IMR-90 (cell line): ENCODE results near the gene CREBL2. TPM values are rescaled to one million over a fixed set of nuclear protein-coding genes. Genes with fewer than 3 reads are reported as not detected.

Source experiments
- ATAC-seq: fragments of 200-7000 bp; cut with Tn5 transposase; 2 replicates; pipeline ENCODE4 v1.9.1; 2020; ENCODE audit warnings: low read depth, mild to moderate bottlenecking, moderate library complexity
- BruUV-seq: library from RNA; stranded (reverse); fragments of 400-500 nt; replicated peaks from 2 replicates; lab custom pipeline; 2021; lab: Mats Ljungman, UMichigan
- CTCF ChIA-PET: fragments of 300-600 bp; formaldehyde crosslinking; extraction: SDS; loops from one replicate; lab custom pipeline; 2021; ENCODE audit warnings: antibody characterized with exemption; lab: Yijun Ruan, JAX
- POLR2A ChIA-PET: fragments of 300-600 bp; sonication (Branson Sonifier 250); formaldehyde crosslinking; loops from one replicate; lab custom pipeline; 2022; ENCODE audit warnings: antibody characterized with exemption; ENCODE audit not compliant: unreplicated experiment; lab: Charles Lee
- DNase-seq: peaks from one replicate; pipeline ENCODE4 v3.0.0; 2013
- H2AFZ ChIP-seq: replicated peaks from 2 replicates; pipeline ENCODE3; 2013; ENCODE audit warnings: low read length, mild to moderate bottlenecking; ENCODE audit not compliant: poor library complexity
- H2AK5ac ChIP-seq: 2 replicates; pipeline ENCODE4 v1.6.1; 2013; ENCODE audit warnings: low read depth, low read length, inconsistent platforms
- H2AK9ac ChIP-seq: replicated peaks from 2 replicates; pipeline ENCODE3; 2013; ENCODE audit warnings: mild to moderate bottlenecking, low read depth, low read length, moderate library complexity; ENCODE audit not compliant: poor library complexity
- H2BK120ac ChIP-seq: 2 replicates; pipeline ENCODE4 v1.6.1; 2013; ENCODE audit warnings: low read depth, low read length, inconsistent platforms
- H2BK15ac ChIP-seq: 3 replicates; pipeline ENCODE4 v1.6.1; 2013; ENCODE audit warnings: low read depth, low read length, inconsistent platforms
- H2BK20ac ChIP-seq: 2 replicates; pipeline ENCODE4 v1.6.1; 2013; ENCODE audit warnings: low read depth, mild to moderate bottlenecking, inconsistent platforms, low read length, moderate library complexity
- H2BK5ac ChIP-seq: 2 replicates; pipeline ENCODE4 v1.6.1; 2013; ENCODE audit warnings: mild to moderate bottlenecking, low read depth, low read length, inconsistent platforms; ENCODE audit not compliant: poor library complexity, severe bottlenecking
- H3K14ac ChIP-seq: replicated peaks from 2 replicates; pipeline ENCODE4 v1.6.1; 2013; ENCODE audit warnings: low read depth, low read length, inconsistent platforms
- H3K18ac ChIP-seq: 2 replicates; pipeline ENCODE4 v1.6.1; 2013; ENCODE audit warnings: low read depth, low read length, control low read depth
- H3K23ac ChIP-seq: 2 replicates; pipeline ENCODE4 v1.6.1; 2013; ENCODE audit warnings: low read depth, low read length, inconsistent platforms
- H3K27ac ChIP-seq: 2 replicates; pipeline ENCODE4 v1.5.1; 2013; ENCODE audit warnings: mild to moderate bottlenecking, control low read depth, low read length; ENCODE audit not compliant: insufficient read depth
- H3K27me3 ChIP-seq: 2 replicates; pipeline ENCODE4 v1.6.1; 2013; ENCODE audit warnings: low read length; ENCODE audit not compliant: control insufficient read depth, insufficient read depth
- H3K36me3 ChIP-seq: 2 replicates; pipeline ENCODE4 v1.6.1; 2013; ENCODE audit warnings: low read length, mixed read lengths; ENCODE audit not compliant: control insufficient read depth, insufficient read depth
- H3K4ac ChIP-seq: 2 replicates; pipeline ENCODE4 v1.6.1; 2013; ENCODE audit warnings: low read depth, low read length, inconsistent platforms
- H3K4me1 ChIP-seq: 2 replicates; pipeline ENCODE4 v1.6.1; 2013; ENCODE audit warnings: low read length, mixed read lengths; ENCODE audit not compliant: control insufficient read depth, insufficient read depth
- H3K4me2 ChIP-seq: 2 replicates; pipeline ENCODE4 v1.6.1; 2013; ENCODE audit warnings: low read depth, mild to moderate bottlenecking, control low read depth, low read length, moderate library complexity
- H3K4me3 ChIP-seq: 2 replicates; pipeline ENCODE4 v1.5.1; 2013; ENCODE audit warnings: low read depth, mild to moderate bottlenecking, control low read depth, low read length, moderate library complexity; ENCODE audit not compliant: insufficient read depth
- H3K56ac ChIP-seq: 2 replicates; pipeline ENCODE4 v1.6.1; 2013; ENCODE audit warnings: low read length, inconsistent platforms; ENCODE audit not compliant: insufficient read depth; ENCODE audit errors: extremely low read depth
- H3K79me1 ChIP-seq, 2 experiments: 2 replicates each; pipeline ENCODE4 v1.6.1; 2013; ENCODE audit warnings: low read length in 2 of 2, inconsistent platforms in 1 of 2, low read depth in 1 of 2
- H3K9ac ChIP-seq: 2 replicates; pipeline ENCODE4 v1.6.1; 2013; ENCODE audit warnings: low read depth, low read length, control low read depth
- H3K9me1 ChIP-seq: 2 replicates; pipeline ENCODE4 v1.6.1; 2013; ENCODE audit warnings: low read length, inconsistent platforms; ENCODE audit not compliant: insufficient read depth
- H3K9me3 ChIP-seq: 2 replicates; pipeline ENCODE4 v1.6.1; 2013; ENCODE audit warnings: low read length; ENCODE audit not compliant: control insufficient read depth, insufficient read depth
- H4K20me1 ChIP-seq: 2 replicates; pipeline ENCODE4 v1.6.1; 2013; ENCODE audit warnings: low read length, inconsistent platforms; ENCODE audit not compliant: insufficient read depth
- H4K5ac ChIP-seq: 2 replicates; pipeline ENCODE4 v1.6.1; 2013; ENCODE audit warnings: mild to moderate bottlenecking, low read depth, low read length, control low read depth
- H4K8ac ChIP-seq, 2 experiments: 2 replicates each; pipeline ENCODE4 v1.6.1; 2013; ENCODE audit warnings: low read depth in 2 of 2, low read length in 2 of 2, control low read depth in 1 of 2, inconsistent platforms in 1 of 2
- H4K91ac ChIP-seq: 2 replicates; pipeline ENCODE4 v1.6.1; 2013; ENCODE audit warnings: low read depth, low read length, inconsistent platforms; ENCODE audit not compliant: insufficient read depth
- BHLHE40 ChIP-seq: fragments of 150-350 bp; IDR thresholded peaks from 2 replicates; pipeline ENCODE4 v1.6.1; 2016; ENCODE audit warnings: mild to moderate bottlenecking, low read depth, low read length
- CEBPB ChIP-seq: IDR thresholded peaks from 2 replicates; pipeline ENCODE4 v1.6.1; 2012; ENCODE audit warnings: low read depth, low read length, improper control_type of control experiment
- FOS ChIP-seq: fragments of 150-350 bp; IDR thresholded peaks from 2 replicates; pipeline ENCODE4 v1.6.1; 2016; ENCODE audit warnings: low read depth, low read length
- MAZ ChIP-seq: IDR thresholded peaks from 2 replicates; pipeline ENCODE4 v1.6.1; 2012; ENCODE audit warnings: low read depth, mild to moderate bottlenecking, low read length, improper control_type of control experiment, moderate library complexity, borderline replicate concordance
- RFX5 ChIP-seq: IDR thresholded peaks from 2 replicates; pipeline ENCODE4 v1.8.0; 2012; ENCODE audit warnings: low read depth, mild to moderate bottlenecking, low read length, moderate library complexity
- WGBS, 2 experiments: methylation state at CpG; one replicate each; pipeline versions ENCODE4 v1.1.5 to v1.1.7; 2013; ENCODE audit warnings: missing lambda C conversion rate in 2 of 2; ENCODE audit not compliant: insufficient read length in 1 of 2; ENCODE audit errors: extremely low coverage in 2 of 2; 5-methylcytosine and 5-hydroxymethylcytosine counted together
- dilution Hi-C: fragments of 300-500 bp; cut with HindIII; formaldehyde crosslinking; loops from one replicate; pipeline ENCODE4 v1.14.3; 2018; ENCODE audit warnings: low sequenced_read_pairs; ENCODE audit not compliant: unreplicated experiment
- in situ Hi-C: fragments of 300-500 bp; cut with MboI; formaldehyde crosslinking; loops from 3 replicates; pipeline ENCODE4 v1.14.3; 2019; ENCODE audit warnings: low sequenced_read_pairs, inconsistent platforms, mixed read lengths
- intact Hi-C: fragments of 100-400 bp; cut with micrococcal nuclease; formaldehyde crosslinking; loops from 2 replicates; pipeline ENCODE4 v1.10.0; 2022
- polyA plus RNA-seq, 3 experiments: library from polyadenylated mRNA; depleted of rRNA; stranded (reverse); fragments of >200 nt; gene quantifications; 2 replicates each; pipeline ENCODE4 v1.2.3, GENCODE V29; 2012; ENCODE audit warnings: low replicate concordance in 1 of 3
- total RNA-seq: library from RNA; depleted of rRNA; stranded (reverse); fragments of >200 nt; gene quantifications from 2 replicates; pipeline ENCODE4 v1.2.3, GENCODE V29; 2012
- TF ChIP-seq, protein P1 (sequence below): conservative IDR thresholded peaks from 2 replicates; pipeline ENCODE4 v1.5.1; 2012; ENCODE audit warnings: mild to moderate bottlenecking, low read depth, low read length, improper control_type of control experiment
- TF ChIP-seq, protein P2 (sequence below): fragments of 150-350 bp; IDR thresholded peaks from 2 replicates; pipeline ENCODE4 v1.6.1; 2017; ENCODE audit warnings: mild to moderate bottlenecking, antibody characterized with exemption, low read length, low read depth

Gene CREBL2
- total and polyA plus RNA-seq, 2 of the 4 experiments (the other 2 are of a cell fraction), result 11.5 to 19.0 TPM

DNA sequence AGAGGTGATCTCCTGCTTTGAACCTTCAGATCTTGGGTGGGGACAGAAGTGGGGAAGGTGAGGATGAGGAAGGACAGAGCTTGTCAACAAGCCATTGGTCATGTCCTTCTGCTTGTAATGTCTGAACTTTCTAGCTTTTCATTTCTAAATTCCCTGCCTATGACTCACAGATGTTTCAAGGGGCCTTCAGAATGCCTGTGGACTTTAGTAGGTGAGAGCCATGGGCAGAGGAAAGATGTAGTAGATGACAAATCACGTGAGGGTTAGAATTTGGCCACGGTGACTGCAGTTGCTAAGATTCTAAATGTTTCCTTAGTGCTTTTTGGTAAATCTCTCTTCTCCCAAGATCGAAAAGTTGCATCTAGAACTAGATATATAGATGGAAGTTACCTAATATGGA is 18.7 kb upstream of the CREBL2 start:
- Histone ChIP-seq H4K91ac (no peak overlapping the region), H3K4ac (no peak overlapping the region; the same call in 1 of the 2 replicates), H2AK5ac (peak overlapping the region; percentile 25; the same call in 1 of the 2 replicates), H3K27me3 (peaks cover 7% of the 10 kb centered on the region), H3K9ac (no peak overlapping the region), H3K9me3 (no peaks in the 10 kb centered on the region), H4K20me1 (no peaks in the 10 kb centered on the region), H2AFZ (peak overlapping the region; percentile 53), H2BK20ac (0 out of 2 replicates have a peak overlapping the region, but pooled peaks have one; percentile 56), H3K56ac (no peak overlapping the region), H3K79me1 (no peaks in the 10 kb centered on the region), H4K5ac (no peak overlapping the region), H2BK5ac (no peak overlapping the region), H3K9me1 (no peaks in the 10 kb centered on the region), H3K4me2 (no peak overlapping the region), H3K23ac (no peak overlapping the region), H2BK15ac (no peak overlapping the region), H3K4me1 (peaks cover 4% of the 10 kb centered on the region; the same call in 1 of the 2 replicates), H3K36me3 (no peaks in the 10 kb centered on the region), H3K14ac (0 out of 2 replicates have a peak overlapping the region, but pooled peaks have one; percentile 12), H2BK120ac (no peak overlapping the region), H3K27ac (no peak overlapping the region), H3K18ac (no peak overlapping the region), H3K4me3 (no peak overlapping the region), H4K8ac (no peak overlapping the region), H2AK9ac (peak overlapping the region; percentile 40)
- ChIA-PET CTCF (no interaction called here), POLR2A (no interaction called here)
- in situ Hi-C loops, result no loop called here
- dilution Hi-C loops, result no loop called here
- WGBS, 2 experiments, result no CpG with 5 or more reads among the region's 3 CpGs
- ATAC-seq (peak; percentile 65), DNase-seq (peak; percentile 61)
- TF ChIP-seq MAZ (no peak), FOS (peak; percentile 26; the same call in 1 of the 2 replicates), CEBPB (no peak), BHLHE40 (peak; percentile 81; the same call in 1 of the 2 replicates), RFX5 (no peak)
- TF ChIP-seq, protein P1, sequence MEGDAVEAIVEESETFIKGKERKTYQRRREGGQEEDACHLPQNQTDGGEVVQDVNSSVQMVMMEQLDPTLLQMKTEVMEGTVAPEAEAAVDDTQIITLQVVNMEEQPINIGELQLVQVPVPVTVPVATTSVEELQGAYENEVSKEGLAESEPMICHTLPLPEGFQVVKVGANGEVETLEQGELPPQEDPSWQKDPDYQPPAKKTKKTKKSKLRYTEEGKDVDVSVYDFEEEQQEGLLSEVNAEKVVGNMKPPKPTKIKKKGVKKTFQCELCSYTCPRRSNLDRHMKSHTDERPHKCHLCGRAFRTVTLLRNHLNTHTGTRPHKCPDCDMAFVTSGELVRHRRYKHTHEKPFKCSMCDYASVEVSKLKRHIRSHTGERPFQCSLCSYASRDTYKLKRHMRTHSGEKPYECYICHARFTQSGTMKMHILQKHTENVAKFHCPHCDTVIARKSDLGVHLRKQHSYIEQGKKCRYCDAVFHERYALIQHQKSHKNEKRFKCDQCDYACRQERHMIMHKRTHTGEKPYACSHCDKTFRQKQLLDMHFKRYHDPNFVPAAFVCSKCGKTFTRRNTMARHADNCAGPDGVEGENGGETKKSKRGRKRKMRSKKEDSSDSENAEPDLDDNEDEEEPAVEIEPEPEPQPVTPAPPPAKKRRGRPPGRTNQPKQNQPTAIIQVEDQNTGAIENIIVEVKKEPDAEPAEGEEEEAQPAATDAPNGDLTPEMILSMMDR, result no peak
- TF ChIP-seq, protein P2, sequence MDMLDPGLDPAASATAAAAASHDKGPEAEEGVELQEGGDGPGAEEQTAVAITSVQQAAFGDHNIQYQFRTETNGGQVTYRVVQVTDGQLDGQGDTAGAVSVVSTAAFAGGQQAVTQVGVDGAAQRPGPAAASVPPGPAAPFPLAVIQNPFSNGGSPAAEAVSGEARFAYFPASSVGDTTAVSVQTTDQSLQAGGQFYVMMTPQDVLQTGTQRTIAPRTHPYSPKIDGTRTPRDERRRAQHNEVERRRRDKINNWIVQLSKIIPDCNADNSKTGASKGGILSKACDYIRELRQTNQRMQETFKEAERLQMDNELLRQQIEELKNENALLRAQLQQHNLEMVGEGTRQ, result peak; percentile 68
- BruUV-seq, result no TSS peak
- intact Hi-C loops, result no loop called here
